B cell (primary cell): ENCODE data around the gene ISG20L2.

Experiments
- EZH2 ChIP-seq: IDR thresholded peaks from 2 replicates; pipeline ENCODE4 v1.6.1; 2012; ENCODE audit warnings: borderline replicate concordance, low read depth, mild to moderate bottlenecking, moderate library complexity, low read length; ENCODE audit not compliant: insufficient read depth, poor library complexity, severe bottlenecking
- TF ChIP-seq, protein P1 (sequence below): fragments of 200-600 bp; IDR thresholded peaks from one replicate; pipeline ENCODE4 v1.8.0; 2022; ENCODE audit warnings: antibody characterized with exemption, mild to moderate bottlenecking

DNA sequence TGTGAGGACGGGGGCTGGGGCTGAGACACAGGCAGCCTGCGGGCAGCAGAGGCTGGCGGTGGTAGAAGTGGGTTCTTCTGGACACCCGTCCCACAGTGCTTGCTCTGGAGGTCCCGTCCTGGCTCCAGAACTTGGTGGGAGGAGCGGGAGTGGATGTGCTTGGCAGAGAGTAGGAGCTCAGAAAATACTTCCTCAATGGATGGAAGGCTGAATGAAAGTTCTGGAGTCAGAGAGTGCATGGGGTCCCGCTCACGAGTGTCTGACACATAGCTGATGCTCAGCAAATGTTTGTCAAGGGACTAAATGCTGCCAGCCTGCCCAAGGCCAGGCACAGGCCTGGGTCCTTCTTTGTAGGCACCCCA, 37.9 kb downstream of the ISG20L2 start:
- TF ChIP-seq, protein P1, sequence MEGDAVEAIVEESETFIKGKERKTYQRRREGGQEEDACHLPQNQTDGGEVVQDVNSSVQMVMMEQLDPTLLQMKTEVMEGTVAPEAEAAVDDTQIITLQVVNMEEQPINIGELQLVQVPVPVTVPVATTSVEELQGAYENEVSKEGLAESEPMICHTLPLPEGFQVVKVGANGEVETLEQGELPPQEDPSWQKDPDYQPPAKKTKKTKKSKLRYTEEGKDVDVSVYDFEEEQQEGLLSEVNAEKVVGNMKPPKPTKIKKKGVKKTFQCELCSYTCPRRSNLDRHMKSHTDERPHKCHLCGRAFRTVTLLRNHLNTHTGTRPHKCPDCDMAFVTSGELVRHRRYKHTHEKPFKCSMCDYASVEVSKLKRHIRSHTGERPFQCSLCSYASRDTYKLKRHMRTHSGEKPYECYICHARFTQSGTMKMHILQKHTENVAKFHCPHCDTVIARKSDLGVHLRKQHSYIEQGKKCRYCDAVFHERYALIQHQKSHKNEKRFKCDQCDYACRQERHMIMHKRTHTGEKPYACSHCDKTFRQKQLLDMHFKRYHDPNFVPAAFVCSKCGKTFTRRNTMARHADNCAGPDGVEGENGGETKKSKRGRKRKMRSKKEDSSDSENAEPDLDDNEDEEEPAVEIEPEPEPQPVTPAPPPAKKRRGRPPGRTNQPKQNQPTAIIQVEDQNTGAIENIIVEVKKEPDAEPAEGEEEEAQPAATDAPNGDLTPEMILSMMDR = no peak
- no peak for TF ChIP-seq EZH2
